ENCODE data around the gene PADI3. TPM values are rescaled to one million over a fixed set of nuclear protein-coding genes. Genes with fewer than 3 reads are reported as not detected.

Gene PADI3
- total RNA-seq, 2 donors from 2014 or later, result not detected

DNA sequence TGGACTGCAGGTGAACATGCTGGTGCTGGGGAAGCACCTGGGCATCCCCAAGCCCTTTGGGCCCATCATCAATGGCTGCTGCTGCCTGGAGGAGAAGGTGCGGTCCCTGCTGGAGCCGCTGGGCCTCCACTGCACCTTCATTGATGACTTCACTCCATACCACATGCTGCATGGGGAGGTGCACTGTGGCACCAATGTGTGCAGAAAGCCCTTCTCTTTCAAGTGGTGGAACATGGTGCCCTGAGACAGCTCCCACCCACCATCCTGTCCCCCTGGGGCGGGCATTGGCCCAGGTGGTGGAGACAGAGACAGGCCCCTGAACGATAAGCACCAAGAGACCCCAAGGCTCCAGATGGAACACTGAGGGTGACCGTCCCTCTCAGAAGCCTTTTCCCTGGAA is 33.9 kb downstream of the PADI3 start:
- TF ChIP-seq, protein P1, sequence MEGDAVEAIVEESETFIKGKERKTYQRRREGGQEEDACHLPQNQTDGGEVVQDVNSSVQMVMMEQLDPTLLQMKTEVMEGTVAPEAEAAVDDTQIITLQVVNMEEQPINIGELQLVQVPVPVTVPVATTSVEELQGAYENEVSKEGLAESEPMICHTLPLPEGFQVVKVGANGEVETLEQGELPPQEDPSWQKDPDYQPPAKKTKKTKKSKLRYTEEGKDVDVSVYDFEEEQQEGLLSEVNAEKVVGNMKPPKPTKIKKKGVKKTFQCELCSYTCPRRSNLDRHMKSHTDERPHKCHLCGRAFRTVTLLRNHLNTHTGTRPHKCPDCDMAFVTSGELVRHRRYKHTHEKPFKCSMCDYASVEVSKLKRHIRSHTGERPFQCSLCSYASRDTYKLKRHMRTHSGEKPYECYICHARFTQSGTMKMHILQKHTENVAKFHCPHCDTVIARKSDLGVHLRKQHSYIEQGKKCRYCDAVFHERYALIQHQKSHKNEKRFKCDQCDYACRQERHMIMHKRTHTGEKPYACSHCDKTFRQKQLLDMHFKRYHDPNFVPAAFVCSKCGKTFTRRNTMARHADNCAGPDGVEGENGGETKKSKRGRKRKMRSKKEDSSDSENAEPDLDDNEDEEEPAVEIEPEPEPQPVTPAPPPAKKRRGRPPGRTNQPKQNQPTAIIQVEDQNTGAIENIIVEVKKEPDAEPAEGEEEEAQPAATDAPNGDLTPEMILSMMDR (IDR thresholded peaks at IDR 0.05), result no peak
- DNase-seq (ENCODE audit: low spot score), result no peak
- Histone ChIP-seq H3K9me3 (no peaks in the 10 kb centered on the region), H3K4me3 (no peak overlapping the region), H3K27me3 (no peaks in the 10 kb centered on the region), H3K36me3 (no peaks in the 10 kb centered on the region), H3K27ac (no peak overlapping the region), H3K4me1 (no peaks in the 10 kb centered on the region)

DNA sequence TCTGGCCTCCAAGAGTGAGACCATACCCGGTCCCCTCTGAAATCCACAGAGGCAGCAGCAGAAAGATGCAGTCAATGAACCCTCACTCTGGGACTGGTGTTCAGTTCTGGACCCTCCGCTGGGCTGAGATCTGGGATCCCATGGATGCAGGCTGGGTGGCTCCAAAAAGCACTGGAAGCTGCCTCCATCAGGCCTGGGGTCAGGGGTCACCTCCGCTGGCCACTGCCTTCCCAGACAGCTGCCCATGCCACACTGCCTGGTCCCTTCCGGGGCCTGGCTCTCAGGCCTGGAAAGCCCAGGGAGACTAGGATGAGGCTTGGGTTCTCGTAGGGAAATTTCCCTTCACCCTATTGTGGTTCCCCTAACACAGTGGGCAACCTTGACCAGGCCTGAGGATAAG is 37.7 kb downstream of the PADI3 start:
- no peaks in the 10 kb centered on the region for H3K27me3 ChIP-seq
- TF ChIP-seq, protein P1 (IDR thresholded peaks at IDR 0.05), result no peak
- no peaks in the 10 kb centered on the region for H3K36me3 ChIP-seq
- H3K27ac ChIP-seq, result no peak overlapping the region
- no peak overlapping the region for H3K4me3 ChIP-seq
- DNase-seq (ENCODE audit: low spot score), result no peak
- no peaks in the 10 kb centered on the region for H3K9me3 ChIP-seq
- no peaks in the 10 kb centered on the region for H3K4me1 ChIP-seq

DNA sequence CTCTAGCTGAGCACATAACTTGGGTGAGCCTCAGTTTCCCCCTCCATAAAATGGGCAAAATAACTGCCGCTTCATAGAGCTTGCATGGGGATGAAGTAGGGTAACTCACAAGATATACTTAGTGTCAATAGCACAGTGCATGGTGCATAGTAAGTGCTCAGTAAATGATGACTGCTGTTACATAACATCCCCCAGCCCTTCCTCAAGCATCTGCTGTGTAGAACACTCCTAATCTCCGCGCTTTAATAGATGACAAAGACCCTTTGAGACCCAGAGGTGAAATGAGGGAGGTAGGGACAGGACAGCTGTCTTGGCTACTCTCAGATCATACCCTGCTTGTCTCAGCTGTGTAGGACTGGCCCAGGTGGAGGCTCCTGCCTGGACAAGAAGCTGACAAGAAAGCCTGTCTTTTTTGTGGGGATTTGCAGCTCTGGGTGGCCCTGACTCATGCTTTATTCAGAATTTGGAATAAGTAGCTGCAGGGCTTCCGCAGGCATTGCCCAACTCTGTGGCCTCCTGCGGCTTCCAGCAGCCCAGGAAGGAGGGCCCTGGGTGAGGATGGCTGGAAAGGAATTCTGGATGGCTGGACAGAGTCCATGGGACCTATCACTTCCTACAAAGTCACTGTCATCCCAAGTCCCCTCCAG is 38.4 kb downstream of the PADI3 start:
- Histone ChIP-seq H3K27me3 (no peaks in the 10 kb centered on the region), H3K27ac (no peak overlapping the region), H3K4me1 (no peaks in the 10 kb centered on the region), H3K36me3 (no peaks in the 10 kb centered on the region), H3K4me3 (no peak overlapping the region), H3K9me3 (no peaks in the 10 kb centered on the region)
- TF ChIP-seq, protein P1 (IDR thresholded peaks at IDR 0.05), result no peak
- no peak for DNase-seq (ENCODE audit: low spot score)

DNA sequence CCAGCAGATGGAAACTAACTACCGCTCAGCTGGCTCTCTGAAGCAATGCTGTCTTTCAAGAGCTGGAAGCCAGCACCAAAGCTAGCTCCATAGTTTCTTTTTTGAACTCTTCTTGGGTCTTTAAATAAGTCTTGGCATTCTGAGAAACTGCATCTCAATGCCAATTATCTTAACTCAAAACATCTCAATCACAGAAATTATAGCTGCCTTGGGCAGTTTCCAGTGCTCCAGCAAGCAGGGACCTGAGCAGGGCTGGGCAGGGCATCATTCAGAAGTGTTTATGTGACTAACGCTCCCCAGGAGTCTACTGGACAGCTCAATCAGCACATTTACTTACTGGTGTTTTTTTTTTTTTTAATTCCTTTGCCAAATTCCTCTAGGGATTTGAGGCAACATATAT is 40.8 kb downstream of the PADI3 start:
- Histone ChIP-seq H3K4me1 (no peaks in the 10 kb centered on the region), H3K36me3 (no peaks in the 10 kb centered on the region), H3K27me3 (no peaks in the 10 kb centered on the region), H3K4me3 (no peak overlapping the region), H3K27ac (no peak overlapping the region), H3K9me3 (no peaks in the 10 kb centered on the region)
- TF ChIP-seq, protein P1 (IDR thresholded peaks at IDR 0.05), result no peak
- no peak for DNase-seq (ENCODE audit: low spot score)

DNA sequence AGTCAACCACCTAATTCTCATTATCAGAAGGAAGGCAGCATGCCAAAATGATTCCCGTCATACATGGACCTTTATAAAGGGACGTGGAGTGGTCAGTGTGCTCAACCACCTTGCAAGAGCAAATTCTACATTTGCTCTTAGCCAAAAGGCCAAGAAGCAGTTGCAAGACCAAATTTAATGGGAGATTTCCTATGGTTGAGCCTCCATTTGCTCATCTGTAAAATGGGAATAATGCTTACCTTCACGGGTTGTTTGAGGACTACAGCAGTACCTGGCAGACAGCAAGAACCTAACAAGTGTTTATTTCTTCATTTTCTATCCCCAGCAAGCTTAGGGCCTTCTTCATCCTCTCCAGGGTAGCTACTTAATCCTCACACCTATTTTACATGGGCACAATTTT is 41.7 kb downstream of the PADI3 start:
- Histone ChIP-seq H3K36me3 (no peaks in the 10 kb centered on the region), H3K27me3 (no peaks in the 10 kb centered on the region), H3K4me3 (no peak overlapping the region), H3K4me1 (no peaks in the 10 kb centered on the region), H3K27ac (no peak overlapping the region), H3K9me3 (no peaks in the 10 kb centered on the region)
- DNase-seq (ENCODE audit: low spot score), result no peak
- TF ChIP-seq, protein P1 (IDR thresholded peaks at IDR 0.05), result no peak

All from right atrium auricular region (tissue), 2 donors.